Peyer's patch (tissue), 4 donors: Measurements from ENCODE around the gene CPED1. TPM values are rescaled to one million over a fixed set of nuclear protein-coding genes. Genes with fewer than 3 reads are reported as not detected.
A peak's percentile ranks its signal among the peaks of the same experiment; 100 is the strongest.
"Not testable (repeated sequence)": the region's sequence is repeated elsewhere in the genome, so short reads cannot be mapped to it uniquely, and the experiment has no call there.

Source experiments
- DNase-seq, 3 donors: peaks; one replicate each; pipeline ENCODE4 v3.0.0-alpha.2; 2017 to 2019
- H3K27ac ChIP-seq, 4 donors: fragments of 200-600 bp; sonication (generic); one replicate each; pipeline ENCODE4 v1.5.1; 2016 to 2019
- H3K27me3 ChIP-seq, 2 donors: fragments of 200-600 bp; sonication (generic); one replicate each; pipeline ENCODE4 v1.5.1; 2019
- H3K36me3 ChIP-seq, 3 donors: fragments of 200-600 bp; sonication (generic); one replicate each; pipeline ENCODE4 v1.5.1; 2016 to 2019
- H3K4me1 ChIP-seq, 4 donors: fragments of 200-600 bp; sonication (generic); one replicate each; pipeline ENCODE4 v1.5.1; 2016 to 2019
- H3K4me3 ChIP-seq, 4 donors: fragments of 200-600 bp; sonication (generic); 1 replicate in 3 of 4; 2 replicates in 1 of 4; pipeline ENCODE4 v1.5.1; 2016 to 2019; ENCODE audit warnings: mild to moderate bottlenecking in 1 of 4
- H3K9me3 ChIP-seq, 4 donors: fragments of 200-600 bp; sonication (generic); one replicate each; pipeline ENCODE4 v1.5.1; 2016 to 2019; ENCODE audit warnings: mild to moderate bottlenecking in 1 of 4
- CTCF ChIP-seq, 6 experiments: fragments of 450-650 bp in 4 of 6; fragments of 200-600 bp in 2 of 6; sonication (generic) in 1 of 6; IDR thresholded peaks; one replicate each; pipeline ENCODE4 v1.5.1; 2017 to 2019; ENCODE audit warnings: antibody characterized with exemption in 6 of 6, mild to moderate bottlenecking in 3 of 6, moderate library complexity in 1 of 6
- POLR2A ChIP-seq, 2 donors: fragments of 450-650 bp; IDR thresholded peaks; one replicate each; pipeline ENCODE4 v1.5.1; 2017; ENCODE audit warnings: antibody characterized with exemption in 2 of 2, mild to moderate bottlenecking in 2 of 2, moderate library complexity in 2 of 2
- total RNA-seq, 4 donors: library from RNA; depleted of rRNA; stranded (reverse); fragments of >200 nt; gene quantifications; one replicate each; pipeline ENCODE4 v1.1.0, GENCODE V29; 2016

The CPED1 gene
- total RNA-seq, 4 donors from 2014 or later = 4.4 to 50.3 (median 8.5) TPM

- peaks cover 0 to 8% (median 0%) of the 10 kb centered on the region in 4 donors for H3K4me1 ChIP-seq
- TF ChIP-seq POLR2A (IDR thresholded peaks at IDR 0.05) (no peak), CTCF (IDR thresholded peaks at IDR 0.05) (no peak)
- no peaks in the 10 kb centered on the region for H3K9me3 ChIP-seq
- H3K36me3 ChIP-seq = no peaks in the 10 kb centered on the region
- no peaks in the 10 kb centered on the region for H3K27me3 ChIP-seq
- DNase-seq = no peak
- peak overlapping the region in 1 of 4 donors; percentile 46 for H3K27ac ChIP-seq
- H3K4me3 ChIP-seq = no peak overlapping the region
Measured at GRCh38 chr7:121178869-121179497, 190.5 kb downstream of the CPED1 start.

GRCh38 chr7:121180436-121181063 lies 192.0 kb downstream of the CPED1 start:
- Histone ChIP-seq H3K9me3 (no peaks in the 10 kb centered on the region), H3K27ac (peak overlapping the region in 1 of 4 donors; percentile 67), H3K27me3 (no peaks in the 10 kb centered on the region), H3K4me3 (no peak overlapping the region), H3K4me1 (peaks cover 0 to 8% (median 0%) of the 10 kb centered on the region in 4 donors), H3K36me3 (no peaks in the 10 kb centered on the region)
- TF ChIP-seq POLR2A (IDR thresholded peaks at IDR 0.05) (no peak), CTCF (IDR thresholded peaks at IDR 0.05) (no peak)
- DNase-seq = peak in 1 of 3 donors; percentile 18

GRCh38 chr7:121181357-121181756 lies 192.8 kb downstream of the CPED1 start:
- DNase-seq = no peak
- peaks cover 0 to 8% (median 0%) of the 10 kb centered on the region in 4 donors for H3K4me1 ChIP-seq

GRCh38 chr7:121182281-121182680 lies 193.8 kb downstream of the CPED1 start:
- TF ChIP-seq CTCF (IDR thresholded peaks at IDR 0.05) = no peak

More at GRCh38 chr7:121181357-121181756, 192.8 kb downstream of the CPED1 start:
- peak overlapping the region in 1 of 4 donors; percentile 67 for H3K27ac ChIP-seq
- TF ChIP-seq CTCF (IDR thresholded peaks at IDR 0.05) = no peak
- no peaks in the 10 kb centered on the region for H3K36me3 ChIP-seq
- H3K9me3 ChIP-seq = no peaks in the 10 kb centered on the region
- H3K4me3 ChIP-seq = no peak overlapping the region
- H3K27me3 ChIP-seq = no peaks in the 10 kb centered on the region

GRCh38 chr7:121182902-121183301 lies 194.4 kb downstream of the CPED1 start:
- no peak for DNase-seq
- Histone ChIP-seq H3K36me3 (no peaks in the 10 kb centered on the region), H3K4me3 (no peak overlapping the region), H3K9me3 (no peaks in the 10 kb centered on the region), H3K27ac (no peak overlapping the region), H3K27me3 (no peaks in the 10 kb centered on the region), H3K4me1 (peaks cover 0 to 8% (median 0%) of the 10 kb centered on the region in 4 donors)
- no peak for TF ChIP-seq POLR2A (IDR thresholded peaks at IDR 0.05)
- no peak for TF ChIP-seq CTCF (IDR thresholded peaks at IDR 0.05)

More at GRCh38 chr7:121182281-121182680, 193.8 kb downstream of the CPED1 start:
- no peak for DNase-seq
- Histone ChIP-seq H3K4me3 (no peak overlapping the region), H3K27me3 (no peaks in the 10 kb centered on the region), H3K36me3 (no peaks in the 10 kb centered on the region), H3K9me3 (no peaks in the 10 kb centered on the region), H3K4me1 (peaks cover 0 to 8% (median 0%) of the 10 kb centered on the region in 4 donors), H3K27ac (peak overlapping the region in 1 of 4 donors; percentile 13)

- H3K36me3 ChIP-seq, H3K9me3 ChIP-seq, DNase-seq, H3K27ac ChIP-seq, H3K27me3 ChIP-seq, H3K4me1 ChIP-seq, H3K4me3 ChIP-seq: not testable (repeated sequence)
Measured at GRCh38 chr7:121183883-121184282, 195.4 kb downstream of the CPED1 start.
